HCT116 (cell line): Measurements from ENCODE around the gene NPW. TPM values are rescaled to one million over a fixed set of nuclear protein-coding genes. Genes with fewer than 3 reads are reported as not detected.

Experiments used
- ATAC-seq: fragments of 200-7000 bp; cut with Tn5 transposase; 2 replicates; pipeline ENCODE4 v1.9.1; 2020; ENCODE audit warnings: mild to moderate bottlenecking, moderate library complexity
- BruUV-seq: library from RNA; stranded (reverse); fragments of 400-500 nt; replicated peaks from 2 replicates; lab custom pipeline; 2021; lab: Mats Ljungman, UMichigan
- CTCF ChIA-PET: fragments of 300-600 bp; sonication (Branson Sonifier 250); formaldehyde crosslinking; loops from one replicate; lab custom pipeline; 2021; ENCODE audit warnings: antibody characterized with exemption; lab: Charles Lee
- POLR2A ChIA-PET: fragments of 300-600, 350-600 bp; sonication (Branson Sonifier 250); formaldehyde crosslinking; loops from one replicate; lab custom pipeline; 2021; ENCODE audit warnings: antibody characterized with exemption; lab: Charles Lee
- RAD21 ChIA-PET, 2 experiments: fragments of 300-600 bp; sonication (Branson Sonifier 250); formaldehyde crosslinking; loops; one replicate each; lab custom pipeline; 2023; ENCODE audit warnings: low total read pairs in 2 of 2; ENCODE audit not compliant: uncharacterized antibody in 2 of 2, unreplicated experiment in 2 of 2, low non-redundant PET in 1 of 2; lab: Charles Lee
- DNase-seq: peaks from one replicate; pipeline ENCODE4 v3.0.0-alpha.2; 2010; ENCODE audit warnings: low read depth, low spot score
- H2AFZ ChIP-seq: fragments of 200-600 bp; shearing (Covaris generic), sonication (generic); 2 replicates; pipeline ENCODE4 v1.6.1; 2017; ENCODE audit warnings: low read depth, mixed run types, mixed read lengths, antibody characterized with exemption, low read length; ENCODE audit not compliant: poor library complexity, severe bottlenecking
- H3K27ac ChIP-seq: 2 replicates; pipeline ENCODE4 v1.5.1; 2012; ENCODE audit warnings: low read depth, low read length
- H3K27me3 ChIP-seq: fragments of 200-600 bp; sonication (generic); 2 replicates; pipeline ENCODE4 v1.6.1; 2016; ENCODE audit warnings: mixed run types, low read length, mixed read lengths; ENCODE audit not compliant: insufficient read depth
- H3K36me3 ChIP-seq, 2 experiments: fragments of 200-500 bp in 1 of 2; fragments of 200-600 bp in 1 of 2; sonication (Bioruptor generic) in 1 of 2; sonication (generic) in 1 of 2; 2 replicates each; pipeline versions ENCODE4 v1.5.1 to v1.6.1; 2014 to 2016; ENCODE audit warnings: low read length in 2 of 2, inconsistent platforms in 1 of 2, mixed read lengths in 1 of 2, mixed run types in 1 of 2; ENCODE audit not compliant: insufficient read depth in 2 of 2, control insufficient read depth in 1 of 2
- H3K4me1 ChIP-seq, 2 experiments: fragments of 200-600 bp in 1 of 2; sonication (generic) in 1 of 2; 2 replicates each; pipeline versions ENCODE4 v1.5.1 to v1.6.1; 2012 to 2017; ENCODE audit warnings: low read length in 2 of 2, inconsistent platforms in 1 of 2, mild to moderate bottlenecking in 1 of 2, mixed read lengths in 1 of 2, mixed run types in 1 of 2, moderate library complexity in 1 of 2; ENCODE audit not compliant: insufficient read depth in 2 of 2, control insufficient read depth in 1 of 2
- H3K4me2 ChIP-seq: fragments of 200-600 bp; sonication (generic); 2 replicates; pipeline ENCODE4 v1.6.1; 2017; ENCODE audit warnings: mixed run types, low read length, mixed read lengths
- H3K4me3 ChIP-seq, 2 experiments: fragments of 200-600 bp in 1 of 2; sonication (generic) in 1 of 2; replicated peaks in 1 of 2; 2 replicates each; pipeline ENCODE4 v1.5.1; 2011 to 2016; ENCODE audit warnings: low read length in 2 of 2, control low read depth in 1 of 2, low read depth in 1 of 2, mild to moderate bottlenecking in 1 of 2, mixed read lengths in 1 of 2, mixed run types in 1 of 2
- H3K79me2 ChIP-seq: fragments of 200-600 bp; sonication (generic); 2 replicates; pipeline ENCODE4 v1.6.1; 2017; ENCODE audit warnings: mild to moderate bottlenecking, mixed run types, low read length, moderate library complexity, mixed read lengths; ENCODE audit not compliant: insufficient read depth
- H3K9ac ChIP-seq: fragments of 200-600 bp; sonication (generic); 2 replicates; pipeline ENCODE4 v1.6.1; 2016; ENCODE audit warnings: low read length, mixed read lengths
- H3K9me2 ChIP-seq: fragments of 200-600 bp; sonication (generic), shearing (Covaris generic); 2 replicates; pipeline ENCODE4 v1.6.1; 2017; ENCODE audit warnings: mixed run types, mild to moderate bottlenecking, moderate library complexity; ENCODE audit not compliant: insufficient read depth
- H3K9me3 ChIP-seq, 2 experiments: fragments of 200-500 bp in 1 of 2; fragments of 200-600 bp in 1 of 2; sonication (Bioruptor generic) in 1 of 2; sonication (generic) in 1 of 2; 2 replicates each; pipeline ENCODE4 v1.6.1; 2014 to 2017; ENCODE audit warnings: low read length in 2 of 2, mixed read lengths in 2 of 2, inconsistent platforms in 1 of 2, low read depth in 1 of 2, mild to moderate bottlenecking in 1 of 2, mixed run types in 1 of 2, moderate library complexity in 1 of 2; ENCODE audit not compliant: control insufficient read depth in 1 of 2, insufficient read depth in 1 of 2
- H4K20me1 ChIP-seq: fragments of 200-600 bp; sonication (generic), shearing (Covaris generic); 2 replicates; pipeline ENCODE4 v1.6.1; 2017; ENCODE audit warnings: mixed run types, mild to moderate bottlenecking, moderate library complexity; ENCODE audit not compliant: insufficient read depth
- ATF3 ChIP-seq: IDR thresholded peaks from 2 replicates; pipeline ENCODE4 v1.6.1; 2012
- CBX3 ChIP-seq: IDR thresholded peaks from 2 replicates; pipeline ENCODE4 v1.6.1; 2012; ENCODE audit warnings: low read depth
- ELF1 ChIP-seq: IDR thresholded peaks from 2 replicates; pipeline ENCODE4 v1.6.1; 2012; ENCODE audit warnings: low read depth, borderline replicate concordance
- EZH2 ChIP-seq: fragments of 200-600 bp; sonication (generic); IDR thresholded peaks from 2 replicates; pipeline ENCODE4 v1.6.1; 2017; ENCODE audit warnings: antibody characterized with exemption, mixed run types
- JUND ChIP-seq: IDR thresholded peaks from 2 replicates; pipeline ENCODE4 v1.6.1; 2012
- MAX ChIP-seq: IDR thresholded peaks from 2 replicates; pipeline ENCODE4 v1.6.1; 2012
- POLR2A ChIP-seq: IDR thresholded peaks from 2 replicates; pipeline ENCODE4 v1.7.0; 2011; ENCODE audit warnings: borderline replicate concordance; ENCODE audit not compliant: insufficient read depth, insufficient read length; ENCODE audit errors: extremely low read depth
- RAD21 ChIP-seq: IDR thresholded peaks from 2 replicates; pipeline ENCODE4 v1.6.1; 2012; ENCODE audit warnings: low read depth, mild to moderate bottlenecking
- SIN3A ChIP-seq: IDR thresholded peaks from 2 replicates; pipeline ENCODE4 v1.6.1; 2012; ENCODE audit warnings: low read depth
- SP1 ChIP-seq: IDR thresholded peaks from 2 replicates; pipeline ENCODE4 v1.6.1; 2012; ENCODE audit warnings: low read depth
- TCF7L2 ChIP-seq: IDR thresholded peaks from 2 replicates; pipeline ENCODE4 v1.7.0; 2011; ENCODE audit warnings: borderline replicate concordance, inconsistent platforms; ENCODE audit not compliant: insufficient read depth, insufficient read length; ENCODE audit errors: extremely low read depth
- YY1 ChIP-seq: IDR thresholded peaks from 2 replicates; pipeline ENCODE4 v1.6.1; 2011; ENCODE audit warnings: low read length, low read depth, moderate library complexity, mild to moderate bottlenecking; ENCODE audit not compliant: insufficient replicate concordance; ENCODE audit errors: extremely low read depth
- intact Hi-C: fragments of 100-400 bp; cut with micrococcal nuclease; formaldehyde crosslinking; loops from 2 replicates; pipeline ENCODE4 v1.10.0; 2022
- total RNA-seq: library from RNA; stranded (reverse); gene quantifications from one replicate; pipeline ENCODE4 v1.2.1, GENCODE V29; 2021; ENCODE audit not compliant: unreplicated experiment
- TF ChIP-seq, protein P1 (sequence below): IDR thresholded peaks from 2 replicates; pipeline ENCODE4 v1.6.1; 2012; ENCODE audit warnings: low read depth

NPW gene
- total RNA-seq, 1 experiment from 2014 or later, result 226 TPM

DNA sequence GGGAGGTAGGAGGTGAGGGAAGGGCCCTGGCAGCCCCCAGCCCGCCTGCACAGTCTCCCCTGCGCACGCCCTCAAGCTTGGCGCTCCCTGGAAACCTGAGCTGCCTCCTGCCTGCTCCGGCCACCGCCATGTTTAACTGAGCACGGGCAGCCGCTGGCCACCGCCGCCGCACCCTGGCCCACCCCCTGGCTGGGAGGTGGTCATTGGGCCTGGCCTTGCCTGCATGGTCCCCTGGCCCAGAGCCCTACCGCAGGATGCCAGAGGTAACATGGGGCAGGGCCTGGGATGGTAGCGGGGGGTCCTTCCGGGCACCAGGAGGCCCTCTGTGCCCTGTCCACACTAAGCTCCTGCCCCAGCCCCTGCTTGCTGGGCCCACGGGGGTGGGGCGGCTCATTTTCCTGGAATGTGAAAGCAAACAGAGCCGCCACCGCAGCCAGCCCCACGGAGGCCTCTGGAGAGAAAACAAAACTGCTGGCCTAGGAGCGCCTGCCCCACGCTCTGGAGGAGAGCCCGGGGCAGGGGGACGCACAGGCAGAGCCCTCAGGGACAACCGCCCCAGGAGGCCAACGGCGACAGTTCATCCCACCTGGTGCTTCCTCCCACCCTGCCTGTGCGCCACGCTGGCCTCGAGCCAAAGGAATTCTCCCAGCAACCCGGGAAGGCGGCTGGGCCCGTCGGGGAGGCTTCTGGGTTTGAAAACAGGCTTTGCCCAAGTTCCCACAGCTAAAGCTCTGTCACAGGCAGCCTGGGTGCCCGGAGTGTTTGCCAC lies 16.0 kb downstream of the NPW start:
- ChIA-PET CTCF (no interaction called here), POLR2A (no interaction called here), RAD21 (no interaction called here)
- Histone ChIP-seq H3K4me2 (no peak overlapping the region), H3K9ac (no peak overlapping the region), H3K36me3 (no peaks in the 10 kb centered on the region), H4K20me1 (no peaks in the 10 kb centered on the region), H3K4me3 (no peak overlapping the region), H3K9me2 (no peaks in the 10 kb centered on the region), H3K79me2 (no peaks in the 10 kb centered on the region), H3K27ac (peak overlapping the region; percentile 26; the same call in 1 of the 2 replicates), H2AFZ (no peak overlapping the region), H3K27me3 (no peaks in the 10 kb centered on the region), H3K9me3 (no peaks in the 10 kb centered on the region), H3K4me1 (peaks cover 0 to 10% of the 10 kb centered on the region in 2 experiments; a peak in 1 of 4 replicates)
- BruUV-seq, result no TSS peak
- no peak for ATAC-seq
- no peak for DNase-seq
- intact Hi-C loops, result no loop called here
- TF ChIP-seq POLR2A, result no peak

GRCh38 chr16:2036200-2036966 lies 16.8 kb downstream of the NPW start:
- Histone ChIP-seq H3K4me2 (no peak overlapping the region), H3K4me3 (no peak overlapping the region), H3K36me3 (no peaks in the 10 kb centered on the region), H3K9ac (no peak overlapping the region), H3K27me3 (no peaks in the 10 kb centered on the region), H3K4me1 (peaks cover 3 to 18% of the 10 kb centered on the region in 2 experiments; a peak in 2 of 4 replicates), H3K9me3 (no peaks in the 10 kb centered on the region), H3K9me2 (no peaks in the 10 kb centered on the region), H3K79me2 (no peaks in the 10 kb centered on the region), H2AFZ (no peak overlapping the region), H3K27ac (no peak overlapping the region), H4K20me1 (no peaks in the 10 kb centered on the region)
- ChIA-PET RAD21 (no interaction called here), POLR2A (no interaction called here), CTCF (no interaction called here)
- ATAC-seq, result no peak
- intact Hi-C loops, result no loop called here
- BruUV-seq, result no TSS peak
- no peak for DNase-seq
- TF ChIP-seq, protein P1, sequence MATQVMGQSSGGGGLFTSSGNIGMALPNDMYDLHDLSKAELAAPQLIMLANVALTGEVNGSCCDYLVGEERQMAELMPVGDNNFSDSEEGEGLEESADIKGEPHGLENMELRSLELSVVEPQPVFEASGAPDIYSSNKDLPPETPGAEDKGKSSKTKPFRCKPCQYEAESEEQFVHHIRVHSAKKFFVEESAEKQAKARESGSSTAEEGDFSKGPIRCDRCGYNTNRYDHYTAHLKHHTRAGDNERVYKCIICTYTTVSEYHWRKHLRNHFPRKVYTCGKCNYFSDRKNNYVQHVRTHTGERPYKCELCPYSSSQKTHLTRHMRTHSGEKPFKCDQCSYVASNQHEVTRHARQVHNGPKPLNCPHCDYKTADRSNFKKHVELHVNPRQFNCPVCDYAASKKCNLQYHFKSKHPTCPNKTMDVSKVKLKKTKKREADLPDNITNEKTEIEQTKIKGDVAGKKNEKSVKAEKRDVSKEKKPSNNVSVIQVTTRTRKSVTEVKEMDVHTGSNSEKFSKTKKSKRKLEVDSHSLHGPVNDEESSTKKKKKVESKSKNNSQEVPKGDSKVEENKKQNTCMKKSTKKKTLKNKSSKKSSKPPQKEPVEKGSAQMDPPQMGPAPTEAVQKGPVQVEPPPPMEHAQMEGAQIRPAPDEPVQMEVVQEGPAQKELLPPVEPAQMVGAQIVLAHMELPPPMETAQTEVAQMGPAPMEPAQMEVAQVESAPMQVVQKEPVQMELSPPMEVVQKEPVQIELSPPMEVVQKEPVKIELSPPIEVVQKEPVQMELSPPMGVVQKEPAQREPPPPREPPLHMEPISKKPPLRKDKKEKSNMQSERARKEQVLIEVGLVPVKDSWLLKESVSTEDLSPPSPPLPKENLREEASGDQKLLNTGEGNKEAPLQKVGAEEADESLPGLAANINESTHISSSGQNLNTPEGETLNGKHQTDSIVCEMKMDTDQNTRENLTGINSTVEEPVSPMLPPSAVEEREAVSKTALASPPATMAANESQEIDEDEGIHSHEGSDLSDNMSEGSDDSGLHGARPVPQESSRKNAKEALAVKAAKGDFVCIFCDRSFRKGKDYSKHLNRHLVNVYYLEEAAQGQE, result no peak
- TF ChIP-seq EZH2, result no peak
- no peak for TF ChIP-seq MAX
- TF ChIP-seq YY1, result no peak
- TF ChIP-seq ATF3, result no peak
- TF ChIP-seq CBX3, result no peak
- TF ChIP-seq SP1, result no peak
- no peak for TF ChIP-seq ELF1
- no peak for TF ChIP-seq SIN3A
- TF ChIP-seq JUND, result no peak
- TF ChIP-seq TCF7L2, result no peak
- no peak for TF ChIP-seq RAD21
- no peak for TF ChIP-seq POLR2A
